OCI-LY7 (cell line): ENCODE measurements around the gene HOXA7.

Experiments
- EZH2phosphoT487 ChIP-seq: fragments of 200-600 bp; sonication (generic); IDR thresholded peaks from 2 replicates; pipeline ENCODE4 v1.6.1; 2018; ENCODE audit warnings: low read depth, borderline replicate concordance, mild to moderate bottlenecking, mixed run types, antibody characterized with exemption, low read length, moderate library complexity, mixed read lengths
- TF ChIP-seq, protein P1 (sequence below): fragments of 200-600 bp; sonication (generic); conservative IDR thresholded peaks from 2 replicates; pipeline ENCODE4 v1.5.1; 2014; ENCODE audit warnings: mild to moderate bottlenecking, antibody characterized with exemption, low read length, moderate library complexity, mixed read lengths

DNA sequence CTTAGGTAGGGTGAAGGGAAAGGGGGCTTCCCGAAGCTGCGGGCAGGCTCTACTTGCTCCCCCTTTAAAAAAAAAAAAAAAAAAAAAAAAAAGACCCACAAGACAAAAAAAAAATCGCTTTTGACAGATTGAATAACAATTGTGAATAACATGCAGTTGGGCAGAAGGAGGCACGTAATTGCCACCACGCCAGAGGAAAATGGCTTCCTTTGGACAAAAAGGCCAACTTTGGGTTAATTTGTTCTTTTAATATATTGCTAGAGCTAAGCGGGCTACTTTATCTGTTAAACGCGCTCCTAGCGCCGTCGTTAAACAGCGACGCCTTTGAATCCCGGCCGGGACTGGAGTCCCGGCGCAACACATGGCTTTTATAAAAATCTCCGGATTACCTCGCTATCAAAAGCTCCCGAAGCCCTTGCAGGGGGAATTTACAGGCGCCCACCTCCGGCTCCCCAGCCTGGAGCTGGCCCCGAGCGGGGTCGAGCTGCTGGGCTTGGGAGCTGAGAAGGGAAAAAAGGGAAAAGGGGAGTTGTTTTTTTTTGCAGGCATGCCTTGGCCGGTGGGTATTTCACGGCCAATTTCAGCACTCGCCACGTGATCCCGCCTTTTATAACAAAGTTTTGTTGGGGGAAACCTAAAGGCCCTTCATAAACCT is 27.3 kb upstream of the HOXA7 start:
- TF ChIP-seq, protein P1, sequence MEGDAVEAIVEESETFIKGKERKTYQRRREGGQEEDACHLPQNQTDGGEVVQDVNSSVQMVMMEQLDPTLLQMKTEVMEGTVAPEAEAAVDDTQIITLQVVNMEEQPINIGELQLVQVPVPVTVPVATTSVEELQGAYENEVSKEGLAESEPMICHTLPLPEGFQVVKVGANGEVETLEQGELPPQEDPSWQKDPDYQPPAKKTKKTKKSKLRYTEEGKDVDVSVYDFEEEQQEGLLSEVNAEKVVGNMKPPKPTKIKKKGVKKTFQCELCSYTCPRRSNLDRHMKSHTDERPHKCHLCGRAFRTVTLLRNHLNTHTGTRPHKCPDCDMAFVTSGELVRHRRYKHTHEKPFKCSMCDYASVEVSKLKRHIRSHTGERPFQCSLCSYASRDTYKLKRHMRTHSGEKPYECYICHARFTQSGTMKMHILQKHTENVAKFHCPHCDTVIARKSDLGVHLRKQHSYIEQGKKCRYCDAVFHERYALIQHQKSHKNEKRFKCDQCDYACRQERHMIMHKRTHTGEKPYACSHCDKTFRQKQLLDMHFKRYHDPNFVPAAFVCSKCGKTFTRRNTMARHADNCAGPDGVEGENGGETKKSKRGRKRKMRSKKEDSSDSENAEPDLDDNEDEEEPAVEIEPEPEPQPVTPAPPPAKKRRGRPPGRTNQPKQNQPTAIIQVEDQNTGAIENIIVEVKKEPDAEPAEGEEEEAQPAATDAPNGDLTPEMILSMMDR = no peak
- TF ChIP-seq EZH2phosphoT487 = no peak
